ENCODE measurements around the gene TSC2. TPM values are rescaled to one million over a fixed set of nuclear protein-coding genes. Genes with fewer than 3 reads are reported as not detected.
"Not testable (repeated sequence)": the region's sequence is repeated elsewhere in the genome, so short reads cannot be mapped to it uniquely, and the experiment has no call there.

Gene TSC2
- total RNA-seq, 1 experiment from 2014 or later: 134 TPM

DNA sequence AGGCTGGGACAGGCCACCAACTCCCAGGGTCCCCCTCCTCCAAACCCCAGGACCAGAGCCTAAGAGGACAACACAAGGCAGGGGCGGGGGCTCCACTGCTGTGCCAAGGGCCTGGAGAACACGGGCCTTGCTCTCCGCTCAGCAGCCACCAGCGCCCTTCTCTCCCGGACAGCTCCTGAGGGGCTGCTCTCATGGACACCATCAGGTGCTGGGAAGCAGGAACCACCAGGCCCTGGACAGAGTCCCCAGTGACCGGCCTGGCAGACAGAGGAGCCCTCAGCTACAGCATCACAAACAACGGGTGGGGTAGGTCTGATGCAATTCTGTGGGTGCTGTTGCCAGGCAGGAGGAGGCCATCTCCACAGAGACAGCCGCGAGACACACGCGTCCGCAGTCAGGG is 86.0 kb downstream of the TSC2 start:
- H3K27me3 Mint-ChIP-seq (ENCODE audit: low read depth): peaks cover 22% of the 10 kb centered on the region
- H3K4me3 Mint-ChIP-seq; ATAC-seq; H3K36me3 Mint-ChIP-seq; H3K4me1 Mint-ChIP-seq; DNase-seq (ENCODE audit: low spot score); H3K9me3 Mint-ChIP-seq; CTCF ChIA-PET; POLR2A ChIA-PET; H3K27ac Mint-ChIP-seq: not testable (repeated sequence)

DNA sequence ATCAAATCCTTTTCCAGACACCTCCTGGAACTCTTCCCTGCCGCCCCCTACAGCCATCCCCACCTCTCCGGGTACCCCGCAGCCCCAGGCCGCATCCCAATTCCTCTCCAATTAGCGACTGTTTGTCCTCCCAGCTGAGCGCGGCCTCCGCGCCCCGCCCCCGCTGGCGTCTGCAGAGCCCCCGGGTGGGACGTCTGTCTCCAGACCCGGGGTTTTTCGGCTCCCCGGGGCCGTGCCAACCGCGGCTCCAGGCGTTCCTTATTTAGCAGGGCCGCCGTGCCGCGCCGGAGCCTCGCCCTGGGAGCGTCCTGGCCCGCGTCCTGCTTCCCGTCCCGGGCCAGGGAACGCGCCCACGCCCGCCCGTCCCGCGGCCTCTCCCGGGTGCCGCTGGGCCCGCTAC is 87.3 kb downstream of the TSC2 start:
- ATAC-seq; POLR2A ChIA-PET; H3K9me3 Mint-ChIP-seq; H3K27ac Mint-ChIP-seq; H3K36me3 Mint-ChIP-seq; DNase-seq (ENCODE audit: low spot score); H3K4me1 Mint-ChIP-seq; CTCF ChIA-PET: not testable (repeated sequence)
- Mint-ChIP-seq H3K4me3 (peak overlapping the region; percentile 69), H3K27me3 (ENCODE audit: low read depth) (peaks cover 34% of the 10 kb centered on the region)

DNA sequence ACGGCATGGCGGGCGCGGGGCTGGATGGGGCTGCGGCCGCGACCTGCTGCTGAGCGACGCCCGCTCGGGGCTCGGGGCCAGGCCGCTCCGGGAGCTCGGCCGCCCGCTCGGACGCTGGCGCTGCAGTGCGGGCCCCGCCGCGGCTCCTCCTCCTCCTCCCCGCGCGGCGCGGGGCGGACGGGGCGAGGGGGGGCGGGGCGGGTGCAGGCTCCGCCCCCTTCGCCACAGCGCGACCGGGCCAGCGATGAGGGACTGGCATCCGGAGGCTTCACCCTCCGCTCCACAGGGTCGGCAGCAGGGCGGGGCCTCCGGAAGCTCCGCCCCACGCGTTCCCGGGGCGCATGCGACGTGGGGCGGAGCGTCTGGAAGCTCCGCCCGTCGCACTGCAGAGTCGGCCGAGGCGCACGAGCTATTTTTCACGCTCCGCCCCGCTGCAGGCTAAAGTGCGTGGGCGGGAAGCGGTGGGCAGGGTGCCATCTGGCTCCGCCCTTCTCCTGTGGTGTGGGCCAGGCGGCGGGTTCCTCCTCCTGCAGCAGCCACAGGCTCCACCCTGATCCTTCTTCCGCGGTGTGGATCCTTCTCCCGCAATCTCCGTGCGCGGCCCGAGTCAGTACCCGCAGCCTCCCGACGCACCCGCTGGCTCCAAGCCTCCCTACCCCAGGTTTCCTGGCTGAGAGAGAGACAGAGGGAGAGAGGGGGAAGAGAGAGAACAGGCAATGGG is 88.1 kb downstream of the TSC2 start, which contains the start of gene PKD1:
TSS of gene PKD1 (minus strand) at position 129 of the 721 bp plus-strand sequence. CDS start 209 bp downstream, outside the sequence.
- peaks cover 40% of the 10 kb centered on the region for H3K27me3 Mint-ChIP-seq (ENCODE audit: low read depth)
- CTCF ChIA-PET: interaction anchor here (0.6 to 1.2 kb wide), 6 partner anchors 12 to 132 kb away, joined by 3 to 5 read pairs (median 4); partner anchors contain the start of genes NTHL1 and TSC2
- H3K27ac Mint-ChIP-seq: peak within 1 kb of the TSS; percentile 89
- ATAC-seq (peak; percentile 60), DNase-seq (ENCODE audit: low spot score) (peak; percentile 97)
- peak within 1 kb of the TSS; percentile 90 for H3K4me3 Mint-ChIP-seq
- H3K4me1 Mint-ChIP-seq, H3K9me3 Mint-ChIP-seq, H3K36me3 Mint-ChIP-seq: not testable (repeated sequence)
- peak; percentile 46; the same call in 1 of the 2 replicates for TF ChIP-seq SP1 (CRISPR knock-in tag; conservative IDR thresholded peaks at IDR 0.05)
- 0 out of 2 replicates have a peak, but pooled peaks have one; percentile 21 for TF ChIP-seq MAX (CRISPR knock-in tag; IDR thresholded peaks at IDR 0.05)
- POLR2A ChIA-PET: interaction anchor here (0.6 kb wide), 1 partner anchor 19 kb away, joined by 4 read pairs; the partner anchor contains the start of gene TRAF7

Small RNA genes within 50 kb of the gene (microRNA-seq; reads per million reads assigned to microRNA genes)
- gene MIR1225 (ENCODE audit: borderline number of aligned reads) (not detected), gene MIR3180-5 (ENCODE audit: borderline number of aligned reads) (not detected), gene MIR4516 (ENCODE audit: borderline number of aligned reads) (not detected), gene MIR6511B1 (ENCODE audit: borderline number of aligned reads) (not detected)

Other genes with a start within 250 kb of the TSC2 start
- gene HAGH, start 221.2 kb upstream of the TSC2 start, total RNA-seq (2021): 36.0 to 43.1 TPM (median 38.2 TPM) in 3 replicates
- gene FAHD1, start 220.8 kb upstream of the TSC2 start, total RNA-seq (2021): 14.3 to 19.5 TPM (median 19.4 TPM) in 3 replicates
- 1.4 to 3.9 TPM (median 3.3 TPM) in 3 replicates for gene MEIOB, start 175.8 kb upstream of the TSC2 start, total RNA-seq (2021)
- 0.41 to 1.0 TPM (median 0.50 TPM) in 3 replicates for gene HS3ST6, start 129.6 kb upstream of the TSC2 start, total RNA-seq (2021)
- gene MSRB1, start 104.8 kb upstream of the TSC2 start, total RNA-seq (2021): 26.4 to 29.8 TPM (median 28.3 TPM) in 3 replicates
- gene RPL3L, start 93.3 kb upstream of the TSC2 start, total RNA-seq (2021): 0.77 to 1.1 TPM (median 0.96 TPM) in 3 replicates
- gene NDUFB10, start 88.4 kb upstream of the TSC2 start, total RNA-seq (2021): 200 to 228 TPM (median 205 TPM) in 3 replicates
- gene RPS2, start 83.2 kb upstream of the TSC2 start, total RNA-seq (2021): 4,395 to 4,767 TPM (median 4,632 TPM) in 3 replicates
- 0.31 TPM in 1 of 3 replicates, not detected in the others for gene RNF151, start 81.1 kb upstream of the TSC2 start, total RNA-seq (2021)
- gene TBL3, start 75.9 kb upstream of the TSC2 start, total RNA-seq (2021): 67.6 to 73.4 TPM (median 71.3 TPM) in 3 replicates
- 5.7 to 7.7 TPM (median 6.9 TPM) in 3 replicates for gene NOXO1, start 66.5 kb upstream of the TSC2 start, total RNA-seq (2021)
- gene GFER, start 63.8 kb upstream of the TSC2 start, total RNA-seq (2021): 56.0 to 58.5 TPM (median 57.0 TPM) in 3 replicates
- gene SYNGR3, start 58.0 kb upstream of the TSC2 start, total RNA-seq (2021): 41.5 to 53.5 TPM (median 51.2 TPM) in 3 replicates
- gene ZNF598, start 38.2 kb upstream of the TSC2 start, total RNA-seq (2021): 53.9 to 66.4 TPM (median 55.5 TPM) in 3 replicates
- gene NPW, start 28.2 kb upstream of the TSC2 start, total RNA-seq (2021): 15.2 to 28.6 TPM (median 22.0 TPM) in 3 replicates
- gene NHERF2, start 21.1 kb upstream of the TSC2 start, total RNA-seq (2021): 23.3 to 31.1 TPM (median 28.0 TPM) in 3 replicates
- 90.5 to 93.4 TPM (median 93.3 TPM) in 3 replicates for gene NTHL1, start 151 bp upstream of the TSC2 start, total RNA-seq (2021)
- 96.8 to 102 TPM (median 98.9 TPM) in 3 replicates for gene PKD1, start 87.9 kb downstream of the TSC2 start, total RNA-seq (2021)
- gene RAB26, start 100.6 kb downstream of the TSC2 start, total RNA-seq (2021): 6.2 to 7.3 TPM (median 6.9 TPM) in 3 replicates
- gene TRAF7, start 107.8 kb downstream of the TSC2 start, total RNA-seq (2021): 148 to 159 TPM (median 152 TPM) in 3 replicates
- gene CASKIN1, start 148.6 kb downstream of the TSC2 start, total RNA-seq (2021): 9.4 to 15.7 TPM (median 11.3 TPM) in 3 replicates
- 71.6 to 76.1 TPM (median 75.9 TPM) in 3 replicates for gene MLST8, start 157.5 kb downstream of the TSC2 start, total RNA-seq (2021)
- gene BRICD5, start 162.9 kb downstream of the TSC2 start, total RNA-seq (2021): 12.5 to 15.2 TPM (median 13.6 TPM) in 3 replicates
- gene PGP, start 166.9 kb downstream of the TSC2 start, total RNA-seq (2021): 38.4 to 40.1 TPM (median 39.5 TPM) in 3 replicates
- gene E4F1, start 175.6 kb downstream of the TSC2 start, total RNA-seq (2021): 27.2 to 34.4 TPM (median 27.8 TPM) in 3 replicates
- 0.66 to 1.1 TPM (median 1.0 TPM) in 3 replicates for gene DNASE1L2, start 188.5 kb downstream of the TSC2 start, total RNA-seq (2021)
- 100 to 110 TPM (median 106 TPM) in 3 replicates for gene ECI1, start 203.6 kb downstream of the TSC2 start, total RNA-seq (2021)
- 331 to 333 TPM (median 333 TPM) in 3 replicates for gene RNPS1, start 220.1 kb downstream of the TSC2 start, total RNA-seq (2021)